HEK293 (cell line): ENCODE measurements around the gene ZFPL1.
A peak's percentile ranks its signal among the peaks of the same experiment; 100 is the strongest.

Source experiments
- CTCF ChIA-PET: fragments of 350-600 bp; formaldehyde crosslinking; extraction: SDS; loops from one replicate; lab custom pipeline; 2021; ENCODE audit warnings: antibody characterized with exemption; lab: Yijun Ruan, JAX
- POLR2A ChIA-PET: fragments of 300-600 bp; formaldehyde crosslinking; extraction: SDS; loops from one replicate; lab custom pipeline; 2020; ENCODE audit warnings: antibody characterized with exemption, inconsistent platforms; lab: Yijun Ruan, JAX
- H3K27ac ChIP-seq: fragments of 200-500 bp; sonication (Bioruptor generic); 2 replicates; pipeline ENCODE4 v1.5.1; 2014; ENCODE audit warnings: low read depth, low read length, control low read depth, inconsistent platforms; ENCODE audit errors: extremely low read depth
- H3K36me3 ChIP-seq, 2 experiments: fragments of 200-500 bp in 1 of 2; sonication (Bioruptor generic) in 1 of 2; 1 replicate in 1 of 2; 2 replicates in 1 of 2; pipeline ENCODE4 v1.5.1; 2014 to 2017; ENCODE audit warnings: inconsistent platforms in 2 of 2, low read length in 2 of 2; ENCODE audit not compliant: control insufficient read depth in 2 of 2, insufficient read depth in 1 of 2
- H3K4me1 ChIP-seq: fragments of 200-500 bp; sonication (Bioruptor generic); 2 replicates; pipeline ENCODE4 v1.5.1; 2014; ENCODE audit warnings: mild to moderate bottlenecking, low read length, inconsistent platforms; ENCODE audit not compliant: control insufficient read depth, insufficient read depth
- H3K4me3 ChIP-seq: 2 replicates; pipeline ENCODE4 v1.5.1; 2011; ENCODE audit warnings: low read depth, mild to moderate bottlenecking, control low read depth, low read length, moderate library complexity
- H3K9me3 ChIP-seq: fragments of 200-500 bp; sonication (Bioruptor generic); 2 replicates; pipeline ENCODE4 v1.5.1; 2014; ENCODE audit warnings: low read depth, low read length, inconsistent platforms; ENCODE audit not compliant: control insufficient read depth, insufficient read depth
- GLI2 ChIP-seq: fragments of 450-650 bp; formaldehyde crosslinking; IDR thresholded peaks from 2 replicates; pipeline ENCODE4; 2017; ENCODE audit warnings: missing biosample characterization, missing genetic modification characterization, low read depth, borderline replicate concordance
- MEIS1 ChIP-seq: sonication (generic); formaldehyde crosslinking; IDR thresholded peaks from 2 replicates; pipeline ENCODE4 v1.8.1; 2022; ENCODE audit warnings: missing genetic modification reagents, mild to moderate bottlenecking, borderline replicate concordance
- PRDM1 ChIP-seq: fragments of 450-650 bp; formaldehyde crosslinking; IDR thresholded peaks from 2 replicates; pipeline ENCODE4; 2016; ENCODE audit warnings: missing biosample characterization, missing genetic modification characterization
- SCRT2 ChIP-seq: fragments of 450-650 bp; formaldehyde crosslinking; IDR thresholded peaks from 2 replicates; pipeline ENCODE4 v1.5.1; 2016; ENCODE audit warnings: missing biosample characterization, missing genetic modification characterization
- SP2 ChIP-seq: fragments of 450-650 bp; formaldehyde crosslinking; IDR thresholded peaks from 2 replicates; pipeline ENCODE4 v1.5.1; 2016; ENCODE audit warnings: missing biosample characterization, missing genetic modification characterization
- SP7 ChIP-seq: fragments of 450-650 bp; formaldehyde crosslinking; IDR thresholded peaks from 2 replicates; pipeline ENCODE4 v1.5.1; 2016; ENCODE audit warnings: missing biosample characterization, missing genetic modification characterization
- ZNF132 ChIP-seq: fragments of 450-650 bp; formaldehyde crosslinking; IDR thresholded peaks from 2 replicates; pipeline ENCODE4 v1.5.1; 2017; ENCODE audit warnings: missing biosample characterization, missing genetic modification characterization, borderline replicate concordance
- ZNF146 ChIP-seq: fragments of 450-650 bp; formaldehyde crosslinking; IDR thresholded peaks from 2 replicates; pipeline ENCODE4 v1.5.1; 2016; ENCODE audit warnings: missing biosample characterization, missing genetic modification characterization
- ZNF157 ChIP-seq: fragments of 450-650 bp; formaldehyde crosslinking; IDR thresholded peaks from 2 replicates; pipeline ENCODE4 v1.5.1; 2016; ENCODE audit warnings: missing biosample characterization, missing genetic modification characterization
- ZNF211 ChIP-seq: fragments of 450-650 bp; formaldehyde crosslinking; IDR thresholded peaks from 2 replicates; pipeline ENCODE4 v1.5.1; 2016; ENCODE audit warnings: low read depth, missing biosample characterization, missing genetic modification characterization
- ZNF510 ChIP-seq: fragments of 450-650 bp; formaldehyde crosslinking; IDR thresholded peaks from 2 replicates; pipeline ENCODE4 v1.5.1; 2018; ENCODE audit warnings: mild to moderate bottlenecking, missing genetic modification characterization, missing biosample characterization; ENCODE audit not compliant: insufficient replicate concordance
- ZNF561 ChIP-seq: fragments of 450-650 bp; IDR thresholded peaks from 2 replicates; pipeline ENCODE4 v1.5.1; 2018; ENCODE audit warnings: missing biosample characterization, missing genetic modification characterization, borderline replicate concordance
- ZNF664 ChIP-seq: fragments of 450-650 bp; formaldehyde crosslinking; IDR thresholded peaks from 2 replicates; pipeline ENCODE4 v1.5.1; 2016; ENCODE audit warnings: missing biosample characterization, missing genetic modification characterization
- ZNF768 ChIP-seq: fragments of 450-650 bp; formaldehyde crosslinking; IDR thresholded peaks from 2 replicates; pipeline ENCODE4 v1.5.1; 2018; ENCODE audit warnings: missing biosample characterization, mild to moderate bottlenecking, missing genetic modification characterization
- ZSCAN16 ChIP-seq: fragments of 450-650 bp; formaldehyde crosslinking; IDR thresholded peaks from 2 replicates; pipeline ENCODE4 v1.5.1; 2016; ENCODE audit warnings: missing biosample characterization, missing genetic modification characterization
- TF ChIP-seq, protein P1 (sequence below): fragments of 450-650 bp; formaldehyde crosslinking; IDR thresholded peaks from 2 replicates; pipeline ENCODE4 v1.5.1; 2017; ENCODE audit warnings: missing biosample characterization, mild to moderate bottlenecking, missing genetic modification characterization, moderate library complexity
- TF ChIP-seq, protein P2 (sequence below): fragments of 450-650 bp; formaldehyde crosslinking; IDR thresholded peaks from 2 replicates; pipeline ENCODE4 v1.5.1; 2016; ENCODE audit warnings: missing biosample characterization, missing genetic modification characterization

ZFPL1 gene

DNA sequence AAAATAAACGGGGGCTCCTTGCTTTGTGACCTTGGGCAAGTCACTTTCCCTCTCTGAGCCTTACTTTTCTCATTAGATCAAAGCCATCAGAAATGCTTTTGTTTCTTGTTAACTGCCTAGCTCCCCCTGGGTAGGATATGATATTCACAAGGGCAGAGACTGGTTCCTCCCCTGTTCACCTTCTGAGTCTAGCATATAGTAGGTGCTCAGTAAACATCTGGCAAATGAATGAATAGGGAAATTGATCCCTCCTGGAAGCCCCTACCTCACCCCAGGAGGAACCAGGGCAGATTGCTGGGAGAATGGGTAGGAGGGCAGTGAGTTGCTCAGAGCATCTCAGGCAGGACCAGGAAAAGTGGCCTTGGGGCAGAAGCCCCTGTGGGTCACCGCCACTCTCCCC is 49.6 kb upstream of the ZFPL1 start:
- Histone ChIP-seq H3K4me3 (no peak overlapping the region), H3K4me1 (no peaks in the 10 kb centered on the region), H3K9me3 (no peaks in the 10 kb centered on the region), H3K27ac (no peak overlapping the region), H3K36me3 (peaks cover 0 to 50% of the 10 kb centered on the region in 2 experiments; a peak in 2 of 3 replicates)
- ChIA-PET CTCF (interaction anchor here (0.6 kb wide), 1 partner anchor 20 kb away, joined by 4 read pairs; the partner anchor contains the start of gene ARL2), POLR2A (no interaction called here)
- TF ChIP-seq ZNF768 (tag by site-specific recombination) (0 out of 2 replicates have a peak, but pooled peaks have one; percentile 31), ZNF561 (tag by site-specific recombination) (no peak), GLI2 (tag by site-specific recombination) (no peak), ZNF664 (tag by site-specific recombination) (peak; percentile 92)
- TF ChIP-seq, protein P1, sequence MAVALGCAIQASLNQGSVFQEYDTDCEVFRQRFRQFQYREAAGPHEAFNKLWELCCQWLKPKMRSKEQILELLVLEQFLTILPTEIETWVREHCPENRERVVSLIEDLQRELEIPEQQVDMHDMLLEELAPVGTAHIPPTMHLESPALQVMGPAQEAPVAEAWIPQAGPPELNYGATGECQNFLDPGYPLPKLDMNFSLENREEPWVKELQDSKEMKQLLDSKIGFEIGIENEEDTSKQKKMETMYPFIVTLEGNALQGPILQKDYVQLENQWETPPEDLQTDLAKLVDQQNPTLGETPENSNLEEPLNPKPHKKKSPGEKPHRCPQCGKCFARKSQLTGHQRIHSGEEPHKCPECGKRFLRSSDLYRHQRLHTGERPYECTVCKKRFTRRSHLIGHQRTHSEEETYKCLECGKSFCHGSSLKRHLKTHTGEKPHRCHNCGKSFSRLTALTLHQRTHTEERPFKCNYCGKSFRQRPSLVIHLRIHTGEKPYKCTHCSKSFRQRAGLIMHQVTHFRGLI (tag by site-specific recombination), result no peak
- TF ChIP-seq, protein P2, sequence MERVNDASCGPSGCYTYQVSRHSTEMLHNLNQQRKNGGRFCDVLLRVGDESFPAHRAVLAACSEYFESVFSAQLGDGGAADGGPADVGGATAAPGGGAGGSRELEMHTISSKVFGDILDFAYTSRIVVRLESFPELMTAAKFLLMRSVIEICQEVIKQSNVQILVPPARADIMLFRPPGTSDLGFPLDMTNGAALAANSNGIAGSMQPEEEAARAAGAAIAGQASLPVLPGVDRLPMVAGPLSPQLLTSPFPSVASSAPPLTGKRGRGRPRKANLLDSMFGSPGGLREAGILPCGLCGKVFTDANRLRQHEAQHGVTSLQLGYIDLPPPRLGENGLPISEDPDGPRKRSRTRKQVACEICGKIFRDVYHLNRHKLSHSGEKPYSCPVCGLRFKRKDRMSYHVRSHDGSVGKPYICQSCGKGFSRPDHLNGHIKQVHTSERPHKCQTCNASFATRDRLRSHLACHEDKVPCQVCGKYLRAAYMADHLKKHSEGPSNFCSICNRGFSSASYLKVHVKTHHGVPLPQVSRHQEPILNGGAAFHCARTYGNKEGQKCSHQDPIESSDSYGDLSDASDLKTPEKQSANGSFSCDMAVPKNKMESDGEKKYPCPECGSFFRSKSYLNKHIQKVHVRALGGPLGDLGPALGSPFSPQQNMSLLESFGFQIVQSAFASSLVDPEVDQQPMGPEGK (tag by site-specific recombination), result no peak

DNA sequence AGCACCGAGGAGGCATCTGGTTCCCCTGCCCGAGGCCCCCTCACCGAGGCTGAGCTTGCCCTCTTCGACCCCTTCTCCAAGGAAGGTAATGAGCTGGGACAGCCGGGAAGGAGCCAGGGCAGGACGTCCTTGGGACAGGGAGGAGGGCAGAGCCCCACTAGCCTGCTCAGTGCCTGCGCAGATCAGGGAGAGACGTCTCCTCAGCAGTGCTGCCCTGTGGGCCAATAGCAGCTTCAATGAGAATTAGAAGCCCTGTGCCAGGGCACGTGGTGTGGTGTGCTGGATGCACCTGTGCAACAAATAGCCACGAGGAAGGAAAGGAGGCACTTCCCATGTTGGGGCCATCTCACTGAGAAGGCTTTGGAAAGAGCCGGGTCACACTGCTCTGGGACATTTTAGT is 48.4 kb upstream of the ZFPL1 start:
- Histone ChIP-seq H3K9me3 (no peaks in the 10 kb centered on the region), H3K36me3 (peaks cover 0 to 55% of the 10 kb centered on the region in 2 experiments; a peak in 2 of 3 replicates), H3K4me3 (no peak overlapping the region), H3K27ac (no peak overlapping the region), H3K4me1 (no peaks in the 10 kb centered on the region)
- POLR2A ChIA-PET, result interaction anchor here (1.0 kb wide), 1 partner anchor 38 kb away, joined by 3 read pairs; the partner anchor contains the start of gene BATF2
- TF ChIP-seq SCRT2 (tag by site-specific recombination), result peak; percentile 41; the same call in 1 of the 2 replicates
- no peak for TF ChIP-seq PRDM1
- CTCF ChIA-PET, result interaction anchor here (1.0 to 1.3 kb wide), 2 partner anchors 10 to 22 kb away, joined by 3 to 5 read pairs; partner anchors contain the start of gene ARL2

DNA sequence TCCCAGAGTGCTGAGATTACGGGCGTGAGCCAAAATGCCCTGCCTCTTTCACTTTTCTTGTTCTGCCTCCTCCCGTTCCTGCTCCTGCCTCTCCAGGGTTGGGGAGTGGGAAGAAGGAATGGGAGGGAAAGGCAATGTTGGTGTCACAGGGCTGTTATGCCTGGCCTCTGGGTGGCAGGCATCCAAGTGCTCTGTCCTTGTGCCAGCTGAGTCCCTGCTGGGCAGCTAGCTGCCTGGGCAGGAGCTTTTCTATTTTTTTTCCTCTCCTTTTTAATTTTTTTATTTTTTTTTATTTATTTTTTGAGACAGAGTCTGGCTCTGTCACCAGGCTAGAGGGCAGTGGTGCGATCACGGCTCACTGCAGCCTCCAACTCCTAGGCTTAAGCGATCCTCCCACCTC is 47.1 kb upstream of the ZFPL1 start:
- TF ChIP-seq ZSCAN16 (tag by site-specific recombination) (no peak), SP2 (tag by site-specific recombination) (no peak), ZNF157 (tag by site-specific recombination) (no peak), ZNF211 (tag by site-specific recombination) (no peak), ZNF510 (tag by site-specific recombination) (no peak), ZNF132 (no peak), MEIS1 (CRISPR knock-in tag) (no peak), SP7 (tag by site-specific recombination) (no peak), ZNF146 (no peak)
- Histone ChIP-seq H3K4me3 (no peak overlapping the region), H3K9me3 (no peaks in the 10 kb centered on the region), H3K36me3 (peaks cover 0 to 53% of the 10 kb centered on the region in 2 experiments; a peak in 2 of 3 replicates), H3K4me1 (no peaks in the 10 kb centered on the region), H3K27ac (no peak overlapping the region)
- POLR2A ChIA-PET, result no interaction called here
- CTCF ChIA-PET, result no interaction called here
